Loucy (cell line): ENCODE results near the gene TM2D3.

Experiments used
- CTCF ChIP-seq: fragments of 200-600 bp; sonication (generic); conservative IDR thresholded peaks from 2 replicates; pipeline ENCODE4 v1.5.1; 2014; ENCODE audit warnings: mild to moderate bottlenecking, antibody characterized with exemption, low read length
- EZH2phosphoT487 ChIP-seq: fragments of 200-600 bp; IDR thresholded peaks from 2 replicates; pipeline ENCODE4 v1.6.1; 2018; ENCODE audit warnings: antibody characterized with exemption, mild to moderate bottlenecking, moderate library complexity, borderline replicate concordance

GRCh38 chr15:101621961-101622360, 30.2 kb downstream of the TM2D3 start:
- TF ChIP-seq EZH2phosphoT487: no peak
- no peak for TF ChIP-seq CTCF
